NCI-H774 (cell line): ENCODE data around the gene LY6G5B.

Experiments
- DNase-seq: peaks from one replicate; lab custom pipeline; 2025; lab: John Stamatoyannopoulos, UW

The LY6G5B gene

GRCh38 chr6:31641370-31641769 is 28.4 kb upstream of the LY6G5B start:
- no peak for DNase-seq

GRCh38 chr6:31642798-31643570 is 26.8 kb upstream of the LY6G5B start:
- no peak for DNase-seq

DNA sequence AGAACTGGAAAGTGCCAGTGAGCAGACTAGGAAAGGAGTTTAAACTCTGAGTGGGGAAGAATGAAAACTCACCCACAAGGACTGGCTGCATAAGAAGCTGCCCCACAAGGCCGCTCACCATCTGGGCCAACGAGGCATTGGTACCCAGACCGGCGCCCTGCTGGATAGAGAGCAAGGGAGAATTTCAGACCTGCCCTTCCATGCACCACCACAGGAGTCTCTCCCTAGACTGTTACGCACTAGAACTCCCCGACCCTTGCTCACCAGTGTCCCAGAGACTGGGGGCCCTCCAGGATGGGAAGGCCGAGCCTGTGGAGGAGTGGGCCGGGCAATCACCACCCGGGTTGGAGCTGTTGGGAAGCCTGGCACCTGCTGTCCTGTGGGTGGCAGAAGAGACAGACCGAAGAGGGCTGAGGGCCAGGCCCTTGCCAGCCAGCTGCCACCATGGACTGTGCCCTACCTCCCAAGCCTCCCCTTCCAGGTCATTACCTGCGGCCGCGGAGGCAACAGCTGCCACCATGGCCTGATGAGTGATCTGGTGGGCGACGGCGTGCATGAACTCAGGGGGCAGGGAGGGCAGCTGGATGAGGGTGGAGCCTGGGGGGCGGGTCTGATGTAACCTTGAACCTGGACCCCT is 25.8 kb upstream of the LY6G5B start:
- DNase-seq, result no peak

GRCh38 chr6:31645325-31645724 is 24.5 kb upstream of the LY6G5B start:
- DNase-seq, result no peak

DNA sequence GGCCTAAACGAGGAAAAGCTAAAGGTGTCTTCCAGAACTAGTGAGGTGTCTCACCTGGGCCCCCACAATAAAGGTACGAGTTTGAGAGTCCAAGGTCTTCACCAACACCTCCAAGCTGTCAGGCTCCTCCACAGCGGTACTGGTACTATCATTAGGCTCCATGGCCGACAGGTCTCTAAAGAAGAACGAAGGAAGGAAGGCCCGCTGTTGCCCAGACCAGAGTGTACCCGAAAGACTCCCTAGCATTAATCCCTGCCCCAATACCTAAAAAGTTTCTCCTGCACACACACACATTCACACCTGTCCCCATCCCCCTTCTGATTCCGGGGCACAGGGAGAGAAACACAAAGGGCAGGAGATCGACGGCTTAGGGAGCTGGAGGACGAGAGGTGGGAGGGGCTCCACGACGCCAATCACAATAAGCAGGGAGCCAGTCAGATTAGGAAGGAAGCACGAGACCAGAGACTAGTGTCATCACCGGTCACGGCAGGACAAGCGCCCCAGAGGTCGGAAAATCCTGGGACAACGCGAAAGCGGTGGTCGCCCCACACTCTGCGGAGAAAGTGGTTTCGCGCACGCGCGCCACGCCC is 18.1 kb upstream of the LY6G5B start:
- DNase-seq, result peak; percentile 37

- peak; percentile 91 for DNase-seq
Measured at GRCh38 chr6:31652925-31653724, 16.7 kb upstream of the LY6G5B start.

- no peak for DNase-seq
Measured at GRCh38 chr6:31654574-31655348, 15.0 kb upstream of the LY6G5B start.

GRCh38 chr6:31655349-31656237 is 14.2 kb upstream of the LY6G5B start, which contains the start of gene APOM:
APOM (plus strand) TSS chr6:31655894; CDS start chr6:31655967, 73 bp downstream.
- no peak for DNase-seq

DNA sequence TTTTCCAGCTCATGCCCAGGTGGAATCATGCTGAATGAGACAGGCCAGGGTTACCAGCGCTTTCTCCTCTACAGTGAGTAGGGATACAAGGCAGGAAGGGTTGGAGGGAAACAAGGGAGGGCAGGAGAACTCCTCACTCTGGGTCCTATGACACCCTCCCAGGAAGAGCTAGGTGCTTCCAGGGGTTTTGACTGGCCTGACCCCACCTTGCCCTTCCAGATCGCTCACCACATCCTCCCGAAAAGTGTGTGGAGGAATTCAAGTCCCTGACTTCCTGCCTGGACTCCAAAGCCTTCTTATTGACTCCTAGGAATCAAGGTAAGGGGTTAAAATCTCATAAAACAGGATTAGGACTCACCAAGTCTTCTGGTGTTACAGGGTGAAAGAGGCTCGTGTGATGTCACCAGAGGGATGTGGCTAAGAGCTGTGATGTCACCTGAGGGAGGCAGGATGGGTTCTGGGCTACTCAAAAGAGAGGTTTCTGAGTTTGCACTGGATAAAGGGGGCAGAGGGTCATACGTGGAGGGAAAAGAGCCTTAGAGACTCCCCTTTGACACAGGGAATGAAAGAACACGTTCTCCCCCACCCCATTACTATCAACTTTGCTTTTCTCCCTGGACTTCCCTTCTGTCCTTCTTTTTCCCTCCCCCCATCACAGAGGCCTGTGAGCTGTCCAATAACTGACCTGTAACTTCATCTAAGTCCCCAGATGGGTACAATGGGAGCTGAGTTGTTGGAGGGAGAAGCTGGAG is 12.2 kb upstream of the LY6G5B start:
- DNase-seq, result no peak

- DNase-seq, result no peak
Measured at GRCh38 chr6:31658158-31658688, 11.6 kb upstream of the LY6G5B start.

GRCh38 chr6:31658983-31659648 is 10.7 kb upstream of the LY6G5B start:
- DNase-seq, result no peak

DNA sequence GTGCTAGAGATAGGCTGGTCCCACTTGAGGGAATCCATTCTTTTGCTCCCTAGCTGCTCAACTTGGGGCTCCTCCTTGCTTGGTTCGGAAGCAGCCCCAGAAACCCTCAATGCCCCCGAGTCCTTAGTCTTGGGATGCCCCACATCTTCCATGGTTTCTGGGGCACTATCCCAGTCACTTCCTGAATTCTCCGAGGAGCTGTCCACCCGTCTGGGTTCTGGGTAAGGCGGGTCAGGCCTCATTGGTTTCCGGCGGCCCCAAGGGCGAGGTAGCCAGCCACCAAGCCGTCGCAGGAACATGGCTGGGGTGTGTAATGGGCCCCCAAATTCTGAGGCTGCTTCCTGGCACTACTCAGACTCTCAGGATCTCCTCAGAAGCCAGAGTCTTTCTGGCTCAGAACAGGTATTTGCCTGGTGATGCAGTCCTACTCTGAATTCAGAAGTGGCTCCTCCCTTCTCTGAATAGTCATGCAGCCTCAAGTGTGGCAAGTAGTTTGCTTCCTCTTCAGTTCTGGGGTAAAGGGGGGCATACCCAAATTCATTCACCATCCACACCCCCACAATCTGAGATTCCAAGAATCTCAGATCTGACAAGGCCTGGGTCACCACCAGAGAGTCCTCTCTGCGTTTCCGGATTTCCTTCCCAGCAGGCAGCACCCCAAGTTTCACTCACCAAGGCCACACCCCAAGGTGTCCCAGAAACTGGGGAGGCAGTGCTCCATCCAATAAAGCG is 10.0 kb upstream of the LY6G5B start:
- DNase-seq, result peak; percentile 0

DNA sequence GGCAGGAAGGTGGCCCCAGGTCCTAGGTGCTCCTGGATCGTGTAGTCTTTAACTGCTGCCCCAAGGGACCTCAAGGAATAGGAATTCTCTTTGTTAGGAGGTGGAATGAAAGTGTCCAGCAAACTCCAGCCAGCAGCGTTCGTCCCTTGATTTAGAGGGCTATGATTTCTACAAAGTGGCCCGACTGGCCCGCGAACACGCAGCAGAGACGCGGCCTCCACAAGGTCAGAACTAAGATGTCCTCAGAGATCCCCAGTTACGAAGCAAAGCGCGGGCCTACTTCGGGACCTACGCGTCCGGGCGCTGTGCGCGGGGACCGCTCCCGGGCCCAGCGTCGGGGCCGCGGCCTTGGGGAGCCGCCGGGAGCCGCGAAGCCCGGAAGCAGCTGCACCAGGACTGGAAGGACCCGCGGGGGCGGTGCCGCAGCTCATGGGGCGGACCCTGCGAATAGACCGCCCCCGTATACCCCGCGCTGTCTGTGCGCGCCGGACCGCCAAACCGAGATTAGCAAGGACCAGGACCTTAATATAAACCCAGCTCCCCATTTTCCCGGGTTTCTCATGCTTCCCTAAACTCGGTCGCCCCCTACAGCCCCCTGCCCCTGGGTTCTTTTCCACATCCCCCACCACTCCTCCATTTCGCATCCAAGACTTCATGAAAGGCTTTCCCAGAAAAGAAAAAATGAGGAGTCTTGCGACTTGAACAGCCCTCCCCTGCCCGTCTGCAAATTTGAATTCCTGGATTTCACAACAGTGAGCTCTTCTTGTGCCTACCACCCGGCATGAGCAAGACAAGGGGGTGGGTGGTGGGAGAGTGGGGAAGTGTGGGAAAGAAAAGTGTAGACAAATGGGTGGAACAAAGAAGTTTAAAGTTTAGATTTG is 9.2 kb upstream of the LY6G5B start, which contains the start of gene C6orf47:
C6orf47 (minus strand) TSS at position 398 of the 881 bp plus-strand sequence. CDS start 831 bp downstream, outside the sequence.
- DNase-seq, result peak; percentile 79

GRCh38 chr6:31661262-31662123 is 8.3 kb upstream of the LY6G5B start:
- no peak for DNase-seq

- no peak for DNase-seq
Measured at GRCh38 chr6:31662124-31662723, 7.6 kb upstream of the LY6G5B start.
